CD4-positive, alpha-beta T cell treated with Interleukin-1 beta for 1 hour (primary cell): ENCODE data around the gene NQO2.
"Not testable (repeated sequence)": the region's sequence is repeated elsewhere in the genome, so short reads cannot be mapped to it uniquely, and the experiment has no call there.

ENCODE experiments used
- DNase-seq, 2 donors: peaks; one replicate each; pipeline ENCODE4 v3.0.0-alpha.2; 2020 to 2022

NQO2 gene

GRCh38 chr6:3014675-3015066 lies 15.0 kb downstream of the NQO2 start:
- no peak for DNase-seq

GRCh38 chr6:3015144-3015543 lies 15.4 kb downstream of the NQO2 start:
- no peak for DNase-seq

- no peak for DNase-seq
Measured at GRCh38 chr6:3016473-3017280, 17.0 kb downstream of the NQO2 start.

GRCh38 chr6:3017304-3017703 lies 17.6 kb downstream of the NQO2 start:
- DNase-seq = no peak

- DNase-seq = no peak
Measured at GRCh38 chr6:3019065-3019464, 19.4 kb downstream of the NQO2 start.

GRCh38 chr6:3019749-3020320 lies 20.1 kb downstream of the NQO2 start:
- no peak for DNase-seq

- DNase-seq = not testable (repeated sequence)
Measured at GRCh38 chr6:3020976-3021598, 21.4 kb downstream of the NQO2 start.

- peak; percentile 10 to 27 for DNase-seq
Measured at GRCh38 chr6:3022765-3023662, 23.3 kb downstream of the NQO2 start.

GRCh38 chr6:3023663-3024483 lies 24.2 kb downstream of the NQO2 start:
- peak; percentile 81 to 88 for DNase-seq

- peak; percentile 38 to 75 for DNase-seq
Measured at GRCh38 chr6:3026791-3027626, 27.3 kb downstream of the NQO2 start.

GRCh38 chr6:3028156-3028555 lies 28.5 kb downstream of the NQO2 start:
- not testable (repeated sequence) for DNase-seq

- no peak for DNase-seq
Measured at GRCh38 chr6:3031857-3032640, 32.4 kb downstream of the NQO2 start.

GRCh38 chr6:3032986-3033385 lies 33.3 kb downstream of the NQO2 start:
- DNase-seq = no peak

- no peak for DNase-seq
Measured at GRCh38 chr6:3033652-3034051, 34.0 kb downstream of the NQO2 start.

GRCh38 chr6:3035397-3035796 lies 35.7 kb downstream of the NQO2 start:
- DNase-seq = no peak

GRCh38 chr6:3036861-3037637 lies 37.4 kb downstream of the NQO2 start:
- no peak for DNase-seq

GRCh38 chr6:3037638-3038365 lies 38.1 kb downstream of the NQO2 start:
- DNase-seq = no peak

- DNase-seq = no peak
Measured at GRCh38 chr6:3039384-3039783, 39.7 kb downstream of the NQO2 start.

- no peak for DNase-seq
Measured at GRCh38 chr6:3041147-3041546, 41.5 kb downstream of the NQO2 start.
